OCI-LY3 (cell line): ENCODE measurements around the gene TRIM66.

Source experiments
- CTCF ChIP-seq: fragments of 200-600, 300-600 bp; sonication (generic); IDR thresholded peaks from 2 replicates; pipeline ENCODE4 v1.5.1; 2014; ENCODE audit warnings: antibody characterized with exemption, low read length, low read depth
- EZH2phosphoT487 ChIP-seq: fragments of 200-600 bp; shearing (Covaris generic); IDR thresholded peaks from 2 replicates; pipeline ENCODE4 v1.6.1; 2018; ENCODE audit warnings: antibody characterized with exemption, mixed run types, low read depth

GRCh38 chr11:8584511-8584910, 98.0 kb downstream of the TRIM66 start:
- TF ChIP-seq CTCF: no peak
- no peak for TF ChIP-seq EZH2phosphoT487
